Fibroblast of villous mesenchyme (primary cell): Measurements from ENCODE around the gene ELMOD3. TPM values are rescaled to one million over a fixed set of nuclear protein-coding genes. Genes with fewer than 3 reads are reported as not detected.
A peak's percentile ranks its signal among the peaks of the same experiment; 100 is the strongest.
"Not testable (repeated sequence)": the region's sequence is repeated elsewhere in the genome, so short reads cannot be mapped to it uniquely, and the experiment has no call there.

Experiments used
- DNase-seq: peaks from one replicate; pipeline ENCODE4 v3.0.0-alpha.2; 2010; ENCODE audit warnings: low read depth
- H3K4me3 ChIP-seq: 2 replicates; pipeline ENCODE4 v1.5.1; 2011; ENCODE audit warnings: low read depth, mild to moderate bottlenecking, low read length
- CTCF ChIP-seq: IDR thresholded peaks from 2 replicates; pipeline ENCODE4 v1.5.1; 2012; ENCODE audit warnings: low read depth, mild to moderate bottlenecking, low read length; ENCODE audit not compliant: insufficient read depth
- total RNA-seq: library from RNA; depleted of rRNA; stranded (reverse); fragments of >200 nt; gene quantifications from 2 replicates; pipeline ENCODE4 v1.2.3, GENCODE V29; 2012

Gene ELMOD3
- total RNA-seq, 1 donor = 19.4 TPM

- no peak overlapping the region for H3K4me3 ChIP-seq
- DNase-seq = no peak
- TF ChIP-seq CTCF = no peak
Measured at GRCh38 chr2:85344356-85344954, 10.1 kb upstream of the ELMOD3 start.

- DNase-seq = no peak
- no peak for TF ChIP-seq CTCF
- H3K4me3 ChIP-seq = no peak overlapping the region
Measured at GRCh38 chr2:85347599-85347998, 7.0 kb upstream of the ELMOD3 start.

- no peak for TF ChIP-seq CTCF
- peak; percentile 55 for DNase-seq
- H3K4me3 ChIP-seq = peak overlapping the region; percentile 88
Measured at GRCh38 chr2:85353876-85354285, 688 bp upstream of the ELMOD3 start.

GRCh38 chr2:85355073-85355410 lies 473 bp downstream of the ELMOD3 start:
- no peak for DNase-seq
- TF ChIP-seq CTCF = no peak
- H3K4me3 ChIP-seq = peak overlapping the region; percentile 88

- no peak for DNase-seq
- no peak for TF ChIP-seq CTCF
- H3K4me3 ChIP-seq = peak overlapping the region; percentile 88
Measured at GRCh38 chr2:85355521-85355920, 952 bp downstream of the ELMOD3 start.

- TF ChIP-seq CTCF = no peak
- no peak overlapping the region for H3K4me3 ChIP-seq
- DNase-seq = no peak
Measured at GRCh38 chr2:85356186-85356585, 1.6 kb downstream of the ELMOD3 start.

- DNase-seq = no peak
- H3K4me3 ChIP-seq = no peak overlapping the region
- TF ChIP-seq CTCF = no peak
Measured at GRCh38 chr2:85357736-85358135, 3.2 kb downstream of the ELMOD3 start.

GRCh38 chr2:85362653-85363387 lies 8.3 kb downstream of the ELMOD3 start:
- not testable (repeated sequence) for H3K4me3 ChIP-seq, DNase-seq
